ENCODE results near the gene STRN4.

DNA sequence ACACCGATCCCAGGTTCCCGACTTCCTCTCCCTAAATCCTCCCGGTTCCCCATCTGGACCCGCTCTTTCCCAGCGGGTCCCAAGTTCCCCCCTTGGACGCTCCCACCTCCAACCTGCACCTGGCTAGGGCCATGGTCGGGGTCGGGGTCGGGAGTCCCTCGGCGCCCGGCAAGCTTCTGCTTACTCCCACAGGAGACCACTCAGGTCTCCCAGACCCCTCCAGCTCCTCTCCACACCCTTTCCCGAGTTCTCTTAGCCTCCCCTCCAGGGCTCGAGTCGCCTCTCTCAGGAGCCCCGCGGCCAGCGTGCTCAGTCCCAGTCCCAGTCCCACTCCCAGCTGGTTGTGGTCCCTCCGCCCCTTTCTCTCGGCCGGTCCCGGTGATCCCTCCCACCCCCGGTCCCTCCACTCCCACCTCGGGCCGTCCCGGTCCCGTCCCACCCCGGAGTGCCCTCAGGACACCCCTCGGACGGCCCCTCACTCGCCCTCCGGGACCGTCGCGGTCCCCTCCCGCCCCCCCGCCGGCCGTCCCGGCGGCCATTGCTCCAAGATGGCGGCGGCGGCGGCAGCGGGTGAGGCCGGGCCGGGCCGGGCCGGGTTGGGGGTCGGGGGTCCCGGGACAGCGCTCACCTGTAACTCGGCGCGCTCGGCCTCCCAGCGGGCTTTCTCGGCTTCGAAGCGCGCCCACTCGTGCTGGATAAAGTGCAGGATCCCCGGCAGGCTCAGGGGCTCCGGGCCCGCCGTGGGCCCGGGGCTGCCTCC lies 549 bp downstream of the STRN4 start, which contains the start of gene FKRP:
- TF ChIP-seq GATA3 (IDR thresholded peaks at IDR 0.05; ENCODE audit: low read depth, low read length): no peak
- TF ChIP-seq GATA2 (IDR thresholded peaks at IDR 0.05; ENCODE audit: low read depth, low read length): no peak

All from SH-SY5Y (cell line).